Measurements from ENCODE around the gene KRT13. TPM values are rescaled to one million over a fixed set of nuclear protein-coding genes. Genes with fewer than 3 reads are reported as not detected.

Gene KRT13
- total RNA-seq, 4 donors from 2014 or later = not detected

GRCh38 chr17:41456204-41456603 lies 49.2 kb downstream of the KRT13 start:
- no peak for TF ChIP-seq CTCF (IDR thresholded peaks at IDR 0.05; ENCODE audit: low read depth)

GRCh38 chr17:41455236-41455635 lies 50.2 kb downstream of the KRT13 start:
- TF ChIP-seq CTCF (IDR thresholded peaks at IDR 0.05; ENCODE audit: low read depth) = no peak

GRCh38 chr17:41453066-41453465 lies 52.3 kb downstream of the KRT13 start:
- TF ChIP-seq CTCF (IDR thresholded peaks at IDR 0.05; ENCODE audit: low read depth) = no peak

- TF ChIP-seq CTCF (IDR thresholded peaks at IDR 0.05; ENCODE audit: low read depth) = no peak
These were observed 53.1 kb downstream of the KRT13 start for GRCh38 chr17:41452281-41452680.

- no peak for TF ChIP-seq CTCF (IDR thresholded peaks at IDR 0.05; ENCODE audit: low read depth)
These were observed 54.2 kb downstream of the KRT13 start for GRCh38 chr17:41451154-41451728.

Small RNA genes lying within 50 kb of the gene (small RNA-seq; reads per million reads assigned to genes)
- not detected for gene RNU2-32P

Other genes with a start within 250 kb of the KRT13 start
- not detected for gene KRTAP9-6, start 240.2 kb downstream of the KRT13 start, total RNA-seq
- not detected for gene KRTAP9-7, start 229.9 kb downstream of the KRT13 start, total RNA-seq
- gene KRTAP29-1, start 202.8 kb downstream of the KRT13 start, total RNA-seq = not detected
- not detected for gene KRTAP16-1, start 196.3 kb downstream of the KRT13 start, total RNA-seq
- gene KRTAP17-1, start 189.9 kb downstream of the KRT13 start, total RNA-seq = not detected
- not detected for gene KRT33A, start 154.8 kb downstream of the KRT13 start, total RNA-seq
- gene KRT33B, start 135.8 kb downstream of the KRT13 start, total RNA-seq = not detected
- not detected for gene KRT34, start 123.3 kb downstream of the KRT13 start, total RNA-seq
- not detected for gene KRT31, start 108.0 kb downstream of the KRT13 start, total RNA-seq
- gene KRT37, start 81.0 kb downstream of the KRT13 start, total RNA-seq = not detected
- not detected for gene KRT38, start 64.6 kb downstream of the KRT13 start, total RNA-seq
- gene KRT32, start 38.2 kb downstream of the KRT13 start, total RNA-seq = not detected
- gene KRT35, start 24.5 kb downstream of the KRT13 start, total RNA-seq = not detected
- not detected for gene KRT36, start 15.7 kb downstream of the KRT13 start, total RNA-seq
- not detected for gene KRT15, start 13.3 kb upstream of the KRT13 start, total RNA-seq
- 1 to 10 TPM in 3 of 4 donors, not detected in 1; 1.7 to 9.6 (median 2.2) TPM for gene KRT19, start 22.7 kb upstream of the KRT13 start, total RNA-seq
- not detected for gene KRT9, start 66.4 kb upstream of the KRT13 start, total RNA-seq
- gene KRT14, start 81.3 kb upstream of the KRT13 start, total RNA-seq = 1 to 10 TPM in 2 of 4 donors, not detected in 2; 2.0 to 2.1 TPM
- 10 to 100 TPM in 2 of 4 donors, 1 to 10 TPM in 1, not detected in 1; 7.5 to 42.0 (median 30.4) TPM for gene KRT16, start 107.2 kb upstream of the KRT13 start, total RNA-seq
- not detected for gene KRT17, start 119.0 kb upstream of the KRT13 start, total RNA-seq
- 1,000 to 10,000 TPM in 1 of 4 donors, 100 to 1,000 TPM in 3; 563 to 1,496 (median 636) TPM for gene EIF1, start 183.3 kb upstream of the KRT13 start, total RNA-seq
- gene GAST, start 206.7 kb upstream of the KRT13 start, total RNA-seq = not detected
- not detected for gene HAP1, start 229.0 kb upstream of the KRT13 start, total RNA-seq

Data from subcutaneous adipose tissue (tissue), 4 donors.